Measurements from ENCODE around the gene ST7.

ST7 gene

DNA sequence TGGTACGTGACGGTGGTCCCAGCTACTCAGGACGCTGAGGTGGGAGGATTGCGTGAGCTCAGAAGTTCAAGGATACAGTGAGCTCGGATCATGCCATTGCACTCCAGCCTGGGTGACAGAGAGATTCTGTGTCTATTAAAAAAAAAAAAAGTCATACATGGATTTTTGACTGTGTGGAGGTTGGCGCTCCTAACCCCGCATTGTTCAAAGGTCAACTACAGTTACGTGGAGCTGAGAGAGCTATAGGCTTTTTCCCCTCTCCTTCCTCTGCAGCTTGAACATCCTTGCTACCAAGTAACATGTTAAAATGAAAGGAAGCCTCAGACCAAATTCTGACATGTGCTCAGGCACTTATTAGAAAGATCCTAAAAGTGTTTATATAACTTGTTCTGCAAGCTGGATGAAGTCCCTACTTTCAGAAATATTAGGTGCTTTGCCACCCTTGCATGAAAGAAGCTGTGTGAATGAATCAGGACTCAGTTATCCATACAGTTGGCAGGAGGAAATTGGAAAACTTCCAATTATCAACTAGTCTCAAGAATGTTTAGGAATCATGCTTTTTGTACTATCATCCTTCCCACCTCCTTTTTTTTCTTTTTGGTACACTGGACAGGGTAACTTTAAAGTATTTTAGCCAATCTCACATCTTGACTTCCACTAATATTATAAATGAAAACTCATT is 12.5 kb upstream of the ST7 start:
- ChIA-PET CTCF (interaction anchor here (1.8 to 3.7 kb wide), 2 partner anchors 8 to 11 kb away, joined by 4 to 14 read pairs; no protein-coding TSS in a partner anchor), POLR2A (no interaction called here)
- DNase-seq (ENCODE audit: extremely low spot score): no peak

GRCh38 chr7:116942504-116942903 is 10.8 kb upstream of the ST7 start:
- no peak for TF ChIP-seq ARNT (IDR thresholded peaks at IDR 0.05)
- no peak for TF ChIP-seq ZNF384 (IDR thresholded peaks at IDR 0.05)
- no peak for TF ChIP-seq SP1 (IDR thresholded peaks at IDR 0.05)
- TF ChIP-seq TARDBP (IDR thresholded peaks at IDR 0.05): no peak
- no peak for TF ChIP-seq ELF4 (IDR thresholded peaks at IDR 0.05)
- no peak for TF ChIP-seq SUZ12 (IDR thresholded peaks at IDR 0.05)
- TF ChIP-seq L3MBTL2 (conservative IDR thresholded peaks at IDR 0.05): no peak
- TF ChIP-seq HDGF (IDR thresholded peaks at IDR 0.05; ENCODE audit: borderline replicate concordance): no peak
- no peak for TF ChIP-seq LEF1 (IDR thresholded peaks at IDR 0.05; ENCODE audit: borderline replicate concordance)
- TF ChIP-seq, protein P1, sequence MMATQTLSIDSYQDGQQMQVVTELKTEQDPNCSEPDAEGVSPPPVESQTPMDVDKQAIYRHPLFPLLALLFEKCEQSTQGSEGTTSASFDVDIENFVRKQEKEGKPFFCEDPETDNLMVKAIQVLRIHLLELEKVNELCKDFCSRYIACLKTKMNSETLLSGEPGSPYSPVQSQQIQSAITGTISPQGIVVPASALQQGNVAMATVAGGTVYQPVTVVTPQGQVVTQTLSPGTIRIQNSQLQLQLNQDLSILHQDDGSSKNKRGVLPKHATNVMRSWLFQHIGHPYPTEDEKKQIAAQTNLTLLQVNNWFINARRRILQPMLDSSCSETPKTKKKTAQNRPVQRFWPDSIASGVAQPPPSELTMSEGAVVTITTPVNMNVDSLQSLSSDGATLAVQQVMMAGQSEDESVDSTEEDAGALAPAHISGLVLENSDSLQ (IDR thresholded peaks at IDR 0.05): no peak
- TF ChIP-seq FOXA1 (IDR thresholded peaks at IDR 0.05): no peak
- DNase-seq (ENCODE audit: extremely low spot score): no peak
- POLR2A ChIA-PET: interaction anchor here (1.2 to 1.7 kb wide), 2 partner anchors 10 to 12 kb away, joined by 3 to 4 read pairs; partner anchors contain the start of gene ST7
- CTCF ChIA-PET: interaction anchor here (1.2 to 3.7 kb wide), 3 partner anchors 10 to 71 kb away, joined by 3 to 14 read pairs (median 3); partner anchors contain the start of gene ST7

More for the DNA sequence above, 12.5 kb upstream of the ST7 start:
- TF ChIP-seq BHLHE40 (IDR thresholded peaks at IDR 0.05; ENCODE audit: borderline replicate concordance) (no peak), FOXA1 (IDR thresholded peaks at IDR 0.05) (no peak), TARDBP (IDR thresholded peaks at IDR 0.05) (no peak), L3MBTL2 (conservative IDR thresholded peaks at IDR 0.05) (no peak), NFRKB (IDR thresholded peaks at IDR 0.05) (no peak), SP1 (IDR thresholded peaks at IDR 0.05) (no peak), LEF1 (IDR thresholded peaks at IDR 0.05; ENCODE audit: borderline replicate concordance) (no peak), SUZ12 (IDR thresholded peaks at IDR 0.05) (no peak), HDGF (IDR thresholded peaks at IDR 0.05; ENCODE audit: borderline replicate concordance) (no peak)

DNA sequence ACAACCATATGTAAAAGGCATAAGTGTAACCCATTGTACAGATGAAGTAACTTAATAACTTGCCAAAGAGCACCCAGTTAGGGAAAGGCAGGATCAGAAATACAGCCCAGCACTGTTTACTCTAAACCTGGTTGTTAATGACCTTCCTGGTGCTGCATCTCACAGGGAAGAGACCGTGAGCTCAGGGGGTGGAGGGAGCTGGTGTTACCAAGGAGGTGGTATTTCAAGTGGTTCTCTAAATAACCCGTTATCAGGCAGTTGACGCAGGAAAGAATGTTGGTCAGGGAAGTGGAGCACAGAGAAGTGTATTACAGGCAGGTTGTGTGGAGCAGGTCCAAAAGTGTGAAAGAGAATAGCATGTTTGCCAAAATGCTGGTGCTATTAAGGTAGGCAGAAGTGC is 4.4 kb upstream of the ST7 start:
- no peak for DNase-seq (ENCODE audit: extremely low spot score)

GRCh38 chr7:116949941-116950801 is 3.1 kb upstream of the ST7 start:
- DNase-seq (ENCODE audit: extremely low spot score): no peak
- CTCF ChIA-PET: no interaction called here
- TF ChIP-seq ELF4 (IDR thresholded peaks at IDR 0.05) (no peak), BHLHE40 (IDR thresholded peaks at IDR 0.05; ENCODE audit: borderline replicate concordance) (no peak), NFRKB (IDR thresholded peaks at IDR 0.05) (no peak), SUZ12 (IDR thresholded peaks at IDR 0.05) (no peak), CTBP1 (IDR thresholded peaks at IDR 0.05; ENCODE audit: borderline replicate concordance) (no peak), L3MBTL2 (conservative IDR thresholded peaks at IDR 0.05) (no peak), FOXA1 (IDR thresholded peaks at IDR 0.05) (no peak), LEF1 (IDR thresholded peaks at IDR 0.05; ENCODE audit: borderline replicate concordance) (no peak), ZNF384 (IDR thresholded peaks at IDR 0.05) (no peak)
- POLR2A ChIA-PET: no interaction called here

More for the DNA sequence above, 4.4 kb upstream of the ST7 start:
- POLR2A ChIA-PET: no interaction called here
- TF ChIP-seq SP1 (IDR thresholded peaks at IDR 0.05) (no peak), L3MBTL2 (conservative IDR thresholded peaks at IDR 0.05) (no peak), ELF4 (IDR thresholded peaks at IDR 0.05) (no peak), BHLHE40 (IDR thresholded peaks at IDR 0.05; ENCODE audit: borderline replicate concordance) (no peak), LEF1 (IDR thresholded peaks at IDR 0.05; ENCODE audit: borderline replicate concordance) (no peak), CTBP1 (IDR thresholded peaks at IDR 0.05; ENCODE audit: borderline replicate concordance) (no peak), HDGF (IDR thresholded peaks at IDR 0.05; ENCODE audit: borderline replicate concordance) (no peak), FOXM1 (IDR thresholded peaks at IDR 0.05; ENCODE audit: borderline replicate concordance) (no peak), ARNT (IDR thresholded peaks at IDR 0.05) (no peak), NFRKB (IDR thresholded peaks at IDR 0.05) (no peak), TARDBP (IDR thresholded peaks at IDR 0.05) (no peak), ZNF384 (IDR thresholded peaks at IDR 0.05) (no peak)
- TF ChIP-seq, protein P1 (IDR thresholded peaks at IDR 0.05): no peak
- CTCF ChIA-PET: no interaction called here

DNA sequence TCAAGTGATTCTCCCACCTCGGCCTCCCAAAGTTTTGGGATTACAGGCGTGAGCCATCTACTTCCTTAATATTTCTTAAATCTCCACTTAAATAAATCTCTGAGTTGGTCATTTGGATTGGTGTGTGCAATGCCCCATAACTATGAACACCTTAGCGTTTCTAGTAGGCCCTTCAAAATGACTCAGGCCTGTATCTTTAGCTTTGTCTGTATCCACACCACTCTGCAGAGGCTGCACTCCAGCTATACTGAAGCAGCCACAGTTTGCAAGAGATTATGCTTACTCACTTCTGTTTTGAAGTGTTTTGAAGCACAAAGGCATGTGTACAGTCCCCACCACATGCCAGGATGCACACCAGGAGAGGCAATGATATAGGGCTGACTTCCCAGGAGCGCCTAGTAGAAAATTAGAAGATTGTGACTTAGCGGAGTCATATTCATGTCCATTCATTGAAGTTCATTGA is 2.4 kb upstream of the ST7 start:
- DNase-seq (ENCODE audit: extremely low spot score): no peak
- TF ChIP-seq, protein P1 (IDR thresholded peaks at IDR 0.05): no peak
- no peak for TF ChIP-seq ARNT (IDR thresholded peaks at IDR 0.05)
- TF ChIP-seq HDGF (IDR thresholded peaks at IDR 0.05; ENCODE audit: borderline replicate concordance): no peak
- TF ChIP-seq SUZ12 (IDR thresholded peaks at IDR 0.05): no peak
- TF ChIP-seq NFRKB (IDR thresholded peaks at IDR 0.05): no peak
- TF ChIP-seq LEF1 (IDR thresholded peaks at IDR 0.05; ENCODE audit: borderline replicate concordance): no peak
- no peak for TF ChIP-seq TARDBP (IDR thresholded peaks at IDR 0.05)
- TF ChIP-seq L3MBTL2 (conservative IDR thresholded peaks at IDR 0.05): no peak
- no peak for TF ChIP-seq BHLHE40 (IDR thresholded peaks at IDR 0.05; ENCODE audit: borderline replicate concordance)
- no peak for TF ChIP-seq FOXA1 (IDR thresholded peaks at IDR 0.05)
- TF ChIP-seq ELF4 (IDR thresholded peaks at IDR 0.05): no peak
- no peak for TF ChIP-seq ZNF384 (IDR thresholded peaks at IDR 0.05)
- no peak for TF ChIP-seq FOXM1 (IDR thresholded peaks at IDR 0.05; ENCODE audit: borderline replicate concordance)
- TF ChIP-seq CTBP1 (IDR thresholded peaks at IDR 0.05; ENCODE audit: borderline replicate concordance): no peak
- TF ChIP-seq SP1 (IDR thresholded peaks at IDR 0.05): no peak
- no peak for TF ChIP-seq FOXK2 (IDR thresholded peaks at IDR 0.05)
- ChIA-PET POLR2A (no interaction called here), CTCF (no interaction called here)

Data from HEK293T (cell line).